K562 (cell line): ENCODE measurements around the gene EIF4EBP2. TPM values are rescaled to one million over a fixed set of nuclear protein-coding genes. Genes with fewer than 3 reads are reported as not detected.

Experiments used
- CBX3 ChIP-seq, 2 experiments: IDR thresholded peaks; 1 replicate in 1 of 2; 2 replicates in 1 of 2; pipeline ENCODE4 v1.6.1; 2012; ENCODE audit warnings: inconsistent platforms in 2 of 2, low read length in 2 of 2, borderline replicate concordance in 1 of 2, control low read depth in 1 of 2
- CREB1 ChIP-seq, 2 experiments: sonication (generic) in 1 of 2; formaldehyde crosslinking in 1 of 2; IDR thresholded peaks; 2 replicates each; pipeline versions ENCODE4 v1.6.1 to v1.8.0; 2012 to 2022; ENCODE audit warnings: inconsistent platforms in 1 of 2, mild to moderate bottlenecking in 1 of 2, missing genetic modification reagents in 1 of 2, moderate library complexity in 1 of 2
- ETV6 ChIP-seq, 3 experiments: fragments of 150-350 bp in 1 of 3; sonication (generic) in 1 of 3; formaldehyde crosslinking in 1 of 3; IDR thresholded peaks; 2 replicates each; pipeline versions ENCODE4 v1.6.1 to v1.8.0; 2014 to 2022; ENCODE audit warnings: borderline replicate concordance in 2 of 3, low read depth in 2 of 3, antibody characterized with exemption in 1 of 3, low read length in 1 of 3, mild to moderate bottlenecking in 1 of 3, missing genetic modification reagents in 1 of 3
- HNRNPH1 ChIP-seq: fragments of 200-400 bp; formaldehyde crosslinking; optimal IDR thresholded peaks from 2 replicates; pipeline ENCODE3; 2017; ENCODE audit warnings: low read depth, mild to moderate bottlenecking, low read length, moderate library complexity
- MTF1 ChIP-seq: fragments of 250-450 bp; sonication (Bioruptor Pico); IDR thresholded peaks from 2 replicates; pipeline ENCODE4 v1.9.0; 2021; ENCODE audit warnings: moderate library complexity, mild to moderate bottlenecking, inconsistent platforms, borderline replicate concordance
- NRF1 ChIP-seq, 2 experiments: fragments of 450-650 bp; IDR thresholded peaks in 1 of 2; conservative IDR thresholded peaks in 1 of 2; 2 replicates each; pipeline ENCODE4 v1.6.1; 2014; ENCODE audit warnings: mild to moderate bottlenecking in 2 of 2
- PHF21A ChIP-seq: fragments of 450-650 bp; IDR thresholded peaks from 2 replicates; pipeline ENCODE4 v1.6.1; 2017; ENCODE audit warnings: low read depth, borderline replicate concordance
- RBM15 ChIP-seq: fragments of 200-400 bp; formaldehyde crosslinking; IDR thresholded peaks from 2 replicates; pipeline ENCODE4 v1.6.1; 2018; ENCODE audit warnings: mild to moderate bottlenecking, low read length, moderate library complexity; ENCODE audit not compliant: insufficient read depth
- STAG1 ChIP-seq: sonication (generic); formaldehyde crosslinking; IDR thresholded peaks from 2 replicates; pipeline ENCODE4 v1.5.0; 2020; ENCODE audit warnings: missing genetic modification reagents, borderline replicate concordance
- STAT5B ChIP-seq: fragments of 250-450 bp; sonication (Bioruptor Pico); IDR thresholded peaks from 2 replicates; pipeline ENCODE4 v1.8.0; 2021; ENCODE audit warnings: mild to moderate bottlenecking, inconsistent platforms
- TAF1 ChIP-seq: IDR thresholded peaks from 2 replicates; pipeline ENCODE4 v1.6.1; 2011; ENCODE audit warnings: mild to moderate bottlenecking, low read length, moderate library complexity; ENCODE audit not compliant: insufficient read depth, control insufficient read depth, severe bottlenecking; ENCODE audit errors: extremely low read depth
- TRIM28 ChIP-seq: fragments of 450-650 bp; IDR thresholded peaks from 2 replicates; pipeline ENCODE4 v1.6.1; 2017
- ZBTB7A ChIP-seq: IDR thresholded peaks from 2 replicates; pipeline ENCODE4 v1.6.1; 2011; ENCODE audit warnings: low read depth, mild to moderate bottlenecking, low read length, moderate library complexity, borderline replicate concordance; ENCODE audit not compliant: control insufficient read depth
- ZNF77 ChIP-seq: fragments of 250-450 bp; sonication (Bioruptor Pico); IDR thresholded peaks from 2 replicates; pipeline ENCODE4 v1.5.0; 2020
- ZSCAN32 ChIP-seq: fragments of 450-650 bp; formaldehyde crosslinking; IDR thresholded peaks from 2 replicates; pipeline ENCODE4 v1.4.0; 2020; ENCODE audit warnings: mild to moderate bottlenecking, moderate library complexity
- polyA plus RNA-seq, 8 experiments: library from polyadenylated mRNA; depleted of rRNA in 4 of 8; stranded (reverse) in 5 of 8; unstranded in 3 of 8; fragments of >200 nt; fragmentation: Nextera tagmentation in 2 of 8; fragmentation: Illumina TruSeq in 1 of 8; extraction: Ambion mirVana in 2 of 8; extraction: Trizol in 1 of 8; gene quantifications; 2 replicates each; pipeline versions ENCODE4 v1.2.1 to v1.2.3, GENCODE V29; 2011 to 2014; ENCODE audit warnings: inconsistent platforms in 1 of 8, missing spikeins in 1 of 8
- total RNA-seq, 7 experiments: library from RNA; depleted of rRNA in 6 of 7; stranded (reverse); fragments of >200 nt in 6 of 7; fragmentation: Illumina TruSeq in 2 of 7; extraction: Trizol in 2 of 7; gene quantifications; 2 replicates each; pipeline versions ENCODE4 v1.2.1 to v1.2.3, GENCODE V29; 2011 to 2021; ENCODE audit warnings: low replicate concordance in 1 of 7
- TF ChIP-seq, protein P1 (sequence below): fragments of 450-650 bp; IDR thresholded peaks from 2 replicates; pipeline ENCODE4 v1.7.0; 2016; ENCODE audit warnings: borderline replicate concordance
- TF ChIP-seq, protein P2 (sequence below): fragments of 250-450 bp; sonication (Bioruptor Pico); IDR thresholded peaks from 2 replicates; pipeline ENCODE4 v1.4.0; 2020; ENCODE audit warnings: mild to moderate bottlenecking
- TF ChIP-seq, protein P3 (sequence below), 2 experiments: IDR thresholded peaks; 2 replicates each; pipeline ENCODE4 v1.6.1; 2011; ENCODE audit warnings: borderline replicate concordance in 1 of 2, control low read depth in 1 of 2, low read depth in 1 of 2, low read length in 1 of 2, mild to moderate bottlenecking in 1 of 2, mixed read lengths in 1 of 2, moderate library complexity in 1 of 2; ENCODE audit not compliant: insufficient read depth in 1 of 2, insufficient read length in 1 of 2, poor library complexity in 1 of 2, severe bottlenecking in 1 of 2; ENCODE audit errors: extremely low read depth in 1 of 2
- TF ChIP-seq, protein P4 (sequence below): fragments of 450-650 bp; formaldehyde crosslinking; IDR thresholded peaks from 2 replicates; pipeline ENCODE4 v1.4.0; 2020; ENCODE audit warnings: mild to moderate bottlenecking, moderate library complexity

The EIF4EBP2 gene
- total and polyA plus RNA-seq, 9 of the 15 experiments (the other 6 are each of a cell fraction or from before 2014, with no cell fraction given) = 16.1 to 67.5 (median 38.3) TPM

DNA sequence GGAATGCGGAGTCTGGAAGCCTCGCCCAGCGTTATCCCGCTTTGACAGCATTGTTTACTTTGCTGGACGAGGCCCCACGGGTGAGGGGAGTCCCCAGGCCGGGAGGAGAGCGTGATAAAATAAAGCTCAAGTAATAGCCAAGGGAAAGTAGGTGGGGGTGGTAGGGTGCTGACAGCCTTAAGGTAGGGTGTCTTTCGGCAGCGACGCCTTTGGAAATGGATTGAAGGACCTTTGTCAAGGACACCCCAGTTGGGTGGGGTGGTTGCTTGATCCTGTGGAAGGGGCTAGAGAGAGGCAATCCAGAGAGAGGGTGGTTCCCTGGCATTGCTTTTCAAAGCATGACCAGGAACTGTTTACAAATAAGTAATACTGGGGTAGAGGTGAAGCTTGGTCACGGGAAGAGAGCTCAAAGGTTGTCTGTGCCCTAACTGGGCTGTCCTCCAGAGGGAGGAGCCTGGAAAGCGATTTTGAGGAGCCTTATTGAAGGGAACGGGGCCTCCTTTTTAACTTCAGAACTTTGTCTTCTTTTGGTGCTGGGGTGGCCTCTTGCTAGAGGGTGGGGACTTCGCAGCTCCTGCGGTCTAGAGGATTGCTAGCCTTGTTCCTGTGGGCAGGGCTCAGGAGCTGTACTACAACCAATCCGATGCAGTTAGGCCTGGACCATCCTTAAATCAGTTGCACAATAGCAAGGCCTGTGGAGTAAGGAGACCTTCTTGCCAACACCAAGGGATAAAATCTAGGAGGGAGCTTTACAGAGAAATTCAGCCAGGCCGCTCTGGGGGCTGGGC lies 1.3 kb downstream of the EIF4EBP2 start (continued):
- TF ChIP-seq STAT5B (CRISPR knock-in tag) = no peak
- no peak for TF ChIP-seq ZSCAN32 (CRISPR knock-in tag)
- TF ChIP-seq ZNF77 = no peak
- no peak for TF ChIP-seq MTF1
- TF ChIP-seq ZBTB7A = 0 out of 2 replicates have a peak, but pooled peaks have one; percentile 1
- TF ChIP-seq ETV6 (IDR thresholded peaks at IDR 0.05; ENCODE audit: borderline replicate concordance in 1 of 2, low read depth in 2 of 2, low read length in 1 of 2) = no peak
- no peak for TF ChIP-seq ETV6 (CRISPR knock-in tag; IDR thresholded peaks at IDR 0.05; ENCODE audit: borderline replicate concordance)
- TF ChIP-seq, protein P1, sequence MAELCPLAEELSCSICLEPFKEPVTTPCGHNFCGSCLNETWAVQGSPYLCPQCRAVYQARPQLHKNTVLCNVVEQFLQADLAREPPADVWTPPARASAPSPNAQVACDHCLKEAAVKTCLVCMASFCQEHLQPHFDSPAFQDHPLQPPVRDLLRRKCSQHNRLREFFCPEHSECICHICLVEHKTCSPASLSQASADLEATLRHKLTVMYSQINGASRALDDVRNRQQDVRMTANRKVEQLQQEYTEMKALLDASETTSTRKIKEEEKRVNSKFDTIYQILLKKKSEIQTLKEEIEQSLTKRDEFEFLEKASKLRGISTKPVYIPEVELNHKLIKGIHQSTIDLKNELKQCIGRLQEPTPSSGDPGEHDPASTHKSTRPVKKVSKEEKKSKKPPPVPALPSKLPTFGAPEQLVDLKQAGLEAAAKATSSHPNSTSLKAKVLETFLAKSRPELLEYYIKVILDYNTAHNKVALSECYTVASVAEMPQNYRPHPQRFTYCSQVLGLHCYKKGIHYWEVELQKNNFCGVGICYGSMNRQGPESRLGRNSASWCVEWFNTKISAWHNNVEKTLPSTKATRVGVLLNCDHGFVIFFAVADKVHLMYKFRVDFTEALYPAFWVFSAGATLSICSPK = no peak
- no peak for TF ChIP-seq RBM15
- peak; percentile 60; the same call in 1 of the 2 replicates for TF ChIP-seq PHF21A
- 0 out of 3 replicates have a peak, but pooled peaks of 1 of the 2 experiments have one; percentile 16 for TF ChIP-seq CBX3 (IDR thresholded peaks at IDR 0.05; ENCODE audit: borderline replicate concordance in 1 of 2, low read length in 2 of 2)
- TF ChIP-seq HNRNPH1 = no peak
- no peak for TF ChIP-seq CREB1 (IDR thresholded peaks at IDR 0.05)
- no peak for TF ChIP-seq CREB1 (CRISPR knock-in tag; IDR thresholded peaks at IDR 0.05)
- TF ChIP-seq, protein P2, sequence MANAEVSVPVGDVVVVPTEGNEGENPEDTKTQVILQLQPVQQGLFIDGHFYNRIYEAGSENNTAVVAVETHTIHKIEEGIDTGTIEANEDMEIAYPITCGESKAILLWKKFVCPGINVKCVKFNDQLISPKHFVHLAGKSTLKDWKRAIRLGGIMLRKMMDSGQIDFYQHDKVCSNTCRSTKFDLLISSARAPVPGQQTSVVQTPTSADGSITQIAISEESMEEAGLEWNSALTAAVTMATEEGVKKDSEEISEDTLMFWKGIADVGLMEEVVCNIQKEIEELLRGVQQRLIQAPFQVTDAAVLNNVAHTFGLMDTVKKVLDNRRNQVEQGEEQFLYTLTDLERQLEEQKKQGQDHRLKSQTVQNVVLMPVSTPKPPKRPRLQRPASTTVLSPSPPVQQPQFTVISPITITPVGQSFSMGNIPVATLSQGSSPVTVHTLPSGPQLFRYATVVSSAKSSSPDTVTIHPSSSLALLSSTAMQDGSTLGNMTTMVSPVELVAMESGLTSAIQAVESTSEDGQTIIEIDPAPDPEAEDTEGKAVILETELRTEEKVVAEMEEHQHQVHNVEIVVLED (CRISPR knock-in tag) = no peak
- TF ChIP-seq, protein P3, sequence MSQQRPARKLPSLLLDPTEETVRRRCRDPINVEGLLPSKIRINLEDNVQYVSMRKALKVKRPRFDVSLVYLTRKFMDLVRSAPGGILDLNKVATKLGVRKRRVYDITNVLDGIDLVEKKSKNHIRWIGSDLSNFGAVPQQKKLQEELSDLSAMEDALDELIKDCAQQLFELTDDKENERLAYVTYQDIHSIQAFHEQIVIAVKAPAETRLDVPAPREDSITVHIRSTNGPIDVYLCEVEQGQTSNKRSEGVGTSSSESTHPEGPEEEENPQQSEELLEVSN (IDR thresholded peaks at IDR 0.05; ENCODE audit: borderline replicate concordance in 1 of 2, extremely low read depth in 1 of 2, insufficient read depth in 1 of 2, insufficient read length in 1 of 2, low read depth in 1 of 2, low read length in 1 of 2, poor library complexity in 1 of 2, severe bottlenecking in 1 of 2) = peak in 1 of 2 experiments; percentile 23
- TF ChIP-seq TRIM28 = 0 out of 2 replicates have a peak, but pooled peaks have one; percentile 23
- TF ChIP-seq TAF1 = peak; percentile 23
- TF ChIP-seq, protein P4, sequence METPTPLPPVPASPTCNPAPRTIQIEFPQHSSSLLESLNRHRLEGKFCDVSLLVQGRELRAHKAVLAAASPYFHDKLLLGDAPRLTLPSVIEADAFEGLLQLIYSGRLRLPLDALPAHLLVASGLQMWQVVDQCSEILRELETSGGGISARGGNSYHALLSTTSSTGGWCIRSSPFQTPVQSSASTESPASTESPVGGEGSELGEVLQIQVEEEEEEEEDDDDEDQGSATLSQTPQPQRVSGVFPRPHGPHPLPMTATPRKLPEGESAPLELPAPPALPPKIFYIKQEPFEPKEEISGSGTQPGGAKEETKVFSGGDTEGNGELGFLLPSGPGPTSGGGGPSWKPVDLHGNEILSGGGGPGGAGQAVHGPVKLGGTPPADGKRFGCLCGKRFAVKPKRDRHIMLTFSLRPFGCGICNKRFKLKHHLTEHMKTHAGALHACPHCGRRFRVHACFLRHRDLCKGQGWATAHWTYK (CRISPR knock-in tag) = no peak
- no peak for TF ChIP-seq STAG1
- peak in 1 of 2 experiments; percentile 14; a peak in 1 of 4 replicates for TF ChIP-seq NRF1 (conservative IDR thresholded peaks at IDR 0.05 in 1 of 2, IDR thresholded peaks at IDR 0.05 in 1 of 2)
